ENCODE measurements around the gene SEC22A. TPM values are rescaled to one million over a fixed set of nuclear protein-coding genes. Genes with fewer than 3 reads are reported as not detected.

Gene SEC22A
- total and polyA plus RNA-seq, 2 donors (not counting 1 experiment from before 2014, with no cell fraction given): 15.6 to 19.3 TPM

- no peaks in the 10 kb centered on the region for H3K36me3 ChIP-seq (replicated peaks in 1 of 2; ENCODE audit: control extremely low read depth in 1 of 2, control insufficient read depth in 1 of 2, extremely low read depth in 1 of 2, insufficient read depth in 2 of 2, low read length in 1 of 2)
- no peak for DNase-seq
- ChIA-PET POLR2A (no interaction called here), CTCF (no interaction called here)
- H3K27me3 Mint-ChIP-seq: peaks cover 1% of the 10 kb centered on the region
- H3K4me1 ChIP-seq (ENCODE audit: control insufficient read depth in 2 of 2, insufficient read depth in 2 of 2, low read length in 2 of 2): no peaks in the 10 kb centered on the region
- WGBS (ENCODE audit: insufficient coverage): 80% methylated on average over 2 of the region's 6 CpGs
- intact Hi-C loops (cut with micrococcal nuclease): no loop called here
- no peaks in the 10 kb centered on the region for H4K20me1 ChIP-seq (ENCODE audit: control insufficient read depth, insufficient read depth, low read length, poor library complexity, severe bottlenecking)
- no peak for ATAC-seq (ENCODE audit: low read depth)
- H3K27ac Mint-ChIP-seq: no peak overlapping the region
- H3K4me3 Mint-ChIP-seq: no peak overlapping the region
- H3K79me2 ChIP-seq (ENCODE audit: control insufficient read depth, insufficient read depth, low read length): no peaks in the 10 kb centered on the region
- TF ChIP-seq EZH2 (IDR thresholded peaks at IDR 0.05; ENCODE audit: borderline replicate concordance, insufficient read depth, low read depth, low read length, poor library complexity, severe bottlenecking): no peak
- TF ChIP-seq CTCF (IDR thresholded peaks at IDR 0.05): no peak
- no peaks in the 10 kb centered on the region for H3K27me3 ChIP-seq (replicated peaks in 1 of 4; ENCODE audit: control extremely low read depth in 1 of 4, control insufficient read depth in 3 of 4, insufficient read depth in 4 of 4, low read length in 3 of 4)
- H3K4me3 ChIP-seq (ENCODE audit: control extremely low read depth in 1 of 5, extremely low read depth in 1 of 5, insufficient read depth in 1 of 5, low read depth in 2 of 5, low read length in 4 of 5): no peak overlapping the region
- no peaks in the 10 kb centered on the region for H3K9me3 Mint-ChIP-seq (ENCODE audit: insufficient read depth)
- H3K4me2 ChIP-seq (replicated peaks; ENCODE audit: low read depth, low read length, poor library complexity, severe bottlenecking): no peak overlapping the region
- no peaks in the 10 kb centered on the region for H3K9me3 ChIP-seq (ENCODE audit: control extremely low read depth in 1 of 3, control insufficient read depth in 2 of 3, insufficient read depth in 1 of 3, low read length in 2 of 3)
- H3K9ac ChIP-seq (ENCODE audit: low read length): no peak overlapping the region
- no peak overlapping the region for H2AFZ ChIP-seq (ENCODE audit: insufficient read depth, low read depth, low read length, poor library complexity, severe bottlenecking)
- H3K4me1 Mint-ChIP-seq: peaks cover 4% of the 10 kb centered on the region
- H3K27ac ChIP-seq (ENCODE audit: low read length in 2 of 2): no peak overlapping the region
These were observed 95.8 kb downstream of the SEC22A start for GRCh38 chr3:123297627-123297899.

GRCh38 chr3:123298903-123299302 lies 97.2 kb downstream of the SEC22A start:
- CTCF ChIA-PET: interaction anchor here (0.6 kb wide), 1 partner anchor 984 kb away, joined by 4 read pairs; no protein-coding TSS in a partner anchor
- ATAC-seq (ENCODE audit: low read depth) (no peak), DNase-seq (no peak)
- peaks cover 4% of the 10 kb centered on the region for H3K27me3 Mint-ChIP-seq
- H3K4me1 Mint-ChIP-seq: peaks cover 5% of the 10 kb centered on the region
- no peak overlapping the region for H3K9ac ChIP-seq (ENCODE audit: low read length)
- H4K20me1 ChIP-seq (ENCODE audit: control insufficient read depth, insufficient read depth, low read length, poor library complexity, severe bottlenecking): no peaks in the 10 kb centered on the region
- no peak overlapping the region for H2AFZ ChIP-seq (ENCODE audit: insufficient read depth, low read depth, low read length, poor library complexity, severe bottlenecking)
- H3K36me3 ChIP-seq (replicated peaks in 1 of 2; ENCODE audit: control extremely low read depth in 1 of 2, control insufficient read depth in 1 of 2, extremely low read depth in 1 of 2, insufficient read depth in 2 of 2, low read length in 1 of 2): no peaks in the 10 kb centered on the region
- H3K79me2 ChIP-seq (ENCODE audit: control insufficient read depth, insufficient read depth, low read length): no peaks in the 10 kb centered on the region
- no peak overlapping the region for H3K4me3 ChIP-seq (ENCODE audit: control extremely low read depth in 1 of 5, extremely low read depth in 1 of 5, insufficient read depth in 1 of 5, low read depth in 2 of 5, low read length in 4 of 5)
- H3K27ac Mint-ChIP-seq: no peak overlapping the region
- H3K4me3 Mint-ChIP-seq: no peak overlapping the region
- no peaks in the 10 kb centered on the region for H3K4me1 ChIP-seq (ENCODE audit: control insufficient read depth in 2 of 2, insufficient read depth in 2 of 2, low read length in 2 of 2)
- no peaks in the 10 kb centered on the region for H3K9me3 ChIP-seq (ENCODE audit: control extremely low read depth in 1 of 3, control insufficient read depth in 2 of 3, insufficient read depth in 1 of 3, low read length in 2 of 3)
- WGBS (ENCODE audit: insufficient coverage): 93% methylated on average over 2 of the region's 5 CpGs
- POLR2A ChIA-PET: no interaction called here
- TF ChIP-seq CTCF (IDR thresholded peaks at IDR 0.05): no peak
- no peak for TF ChIP-seq EZH2 (IDR thresholded peaks at IDR 0.05; ENCODE audit: borderline replicate concordance, insufficient read depth, low read depth, low read length, poor library complexity, severe bottlenecking)
- intact Hi-C loops (cut with micrococcal nuclease): no loop called here
- no peak overlapping the region for H3K4me2 ChIP-seq (replicated peaks; ENCODE audit: low read depth, low read length, poor library complexity, severe bottlenecking)
- no peaks in the 10 kb centered on the region for H3K9me3 Mint-ChIP-seq (ENCODE audit: insufficient read depth)
- no peak overlapping the region for H3K27ac ChIP-seq (ENCODE audit: low read length in 2 of 2)
- H3K27me3 ChIP-seq (replicated peaks in 1 of 4; ENCODE audit: control extremely low read depth in 1 of 4, control insufficient read depth in 3 of 4, insufficient read depth in 4 of 4, low read length in 3 of 4): no peaks in the 10 kb centered on the region

Data from B cell (primary cell).